Jurkat, Clone E6-1 (cell line): ENCODE measurements around the gene PIK3R6.

Source experiments
- DNase-seq: peaks from one replicate; pipeline ENCODE4 v3.0.0-alpha.2; 2011; ENCODE audit warnings: low read depth, low spot score
- H3K4me3 ChIP-seq: 2 replicates; pipeline ENCODE4 v1.5.1; 2011; ENCODE audit warnings: mild to moderate bottlenecking, low read length, control low read depth, moderate library complexity

PIK3R6 gene

DNA sequence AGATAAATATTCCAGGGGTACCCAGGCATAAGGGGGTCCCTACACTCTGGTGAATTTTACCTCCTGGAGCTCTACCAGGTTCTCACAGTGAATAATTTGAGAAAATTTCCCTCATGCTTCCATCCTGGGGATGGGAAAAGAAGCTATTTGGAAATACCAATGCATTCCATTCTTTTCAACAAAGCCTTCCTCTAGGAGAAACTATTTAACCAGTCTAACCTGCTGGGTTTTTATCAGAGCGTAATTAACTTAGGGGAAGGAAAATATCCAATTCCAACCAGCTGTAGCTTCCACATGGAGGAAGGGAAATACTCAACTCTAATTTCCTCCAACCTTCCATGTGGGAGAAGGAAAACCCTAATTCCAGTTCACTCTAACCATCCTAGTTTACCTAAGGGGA is 85.3 kb downstream of the PIK3R6 start:
- no peak for DNase-seq
- no peak overlapping the region for H3K4me3 ChIP-seq

DNA sequence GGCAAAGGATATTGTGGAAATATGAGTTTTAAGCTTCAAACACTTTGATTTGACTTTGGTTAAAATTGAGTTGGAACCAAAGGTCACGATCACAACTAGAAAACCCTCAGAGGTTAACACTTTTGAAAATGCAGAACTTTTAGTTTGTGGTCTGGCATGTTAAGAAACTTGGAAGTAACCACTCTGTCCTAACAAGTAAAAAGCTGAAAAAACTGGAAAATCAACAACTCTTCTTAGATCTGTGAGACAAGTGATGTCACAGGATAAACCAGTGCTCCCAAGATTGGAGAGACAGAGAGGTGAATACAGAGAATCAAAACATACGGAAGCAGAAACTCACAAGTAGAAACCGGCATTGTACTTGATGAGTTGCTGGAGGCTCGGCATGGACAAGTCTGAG is 85.7 kb downstream of the PIK3R6 start:
- no peak for DNase-seq
- no peak overlapping the region for H3K4me3 ChIP-seq

GRCh38 chr17:8776881-8777280 is 90.6 kb downstream of the PIK3R6 start:
- H3K4me3 ChIP-seq = no peak overlapping the region
- DNase-seq = no peak

DNA sequence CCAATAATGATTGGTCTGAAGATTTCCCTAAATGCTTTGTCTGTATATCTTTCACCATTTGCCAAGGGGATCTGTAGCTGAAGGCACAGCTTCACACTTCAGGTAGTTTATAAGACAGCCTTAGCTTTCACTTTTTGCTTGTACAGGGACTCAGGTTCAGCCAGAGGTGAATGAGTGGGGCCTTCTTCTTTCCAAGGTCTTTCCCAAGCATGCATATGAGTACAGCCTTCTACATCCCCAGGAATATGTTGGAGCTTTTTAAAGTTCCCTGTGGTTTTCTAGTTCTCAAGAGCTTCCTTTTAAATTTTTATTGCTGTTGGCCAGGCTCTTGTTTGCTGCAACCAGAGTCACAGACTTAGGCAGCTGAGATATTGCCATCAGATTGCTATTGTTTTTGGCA is 91.2 kb downstream of the PIK3R6 start:
- no peak for DNase-seq
- no peak overlapping the region for H3K4me3 ChIP-seq

DNA sequence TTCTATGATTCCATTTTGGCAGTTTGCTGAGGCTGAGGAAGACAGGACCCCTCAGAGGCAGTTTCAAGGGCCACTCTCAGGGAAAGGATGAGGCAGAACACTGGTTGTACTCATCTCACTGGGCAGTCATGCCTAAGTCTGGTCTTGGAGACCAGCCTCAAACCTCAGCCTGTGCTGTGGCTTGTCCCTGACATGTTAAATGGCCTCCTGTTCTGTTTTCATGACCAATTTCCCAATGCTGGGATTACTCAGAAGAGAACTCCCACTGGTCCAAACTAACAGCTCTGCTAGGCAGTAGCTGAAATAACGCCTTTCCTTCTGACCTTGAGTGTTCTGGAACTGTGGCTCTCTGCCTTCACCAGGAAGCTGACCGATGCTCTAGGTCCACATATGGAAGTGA is 100.7 kb downstream of the PIK3R6 start:
- no peak overlapping the region for H3K4me3 ChIP-seq
- DNase-seq = no peak

- DNase-seq = no peak
- no peak overlapping the region for H3K4me3 ChIP-seq
These were observed 105.5 kb downstream of the PIK3R6 start for GRCh38 chr17:8762012-8762411.

DNA sequence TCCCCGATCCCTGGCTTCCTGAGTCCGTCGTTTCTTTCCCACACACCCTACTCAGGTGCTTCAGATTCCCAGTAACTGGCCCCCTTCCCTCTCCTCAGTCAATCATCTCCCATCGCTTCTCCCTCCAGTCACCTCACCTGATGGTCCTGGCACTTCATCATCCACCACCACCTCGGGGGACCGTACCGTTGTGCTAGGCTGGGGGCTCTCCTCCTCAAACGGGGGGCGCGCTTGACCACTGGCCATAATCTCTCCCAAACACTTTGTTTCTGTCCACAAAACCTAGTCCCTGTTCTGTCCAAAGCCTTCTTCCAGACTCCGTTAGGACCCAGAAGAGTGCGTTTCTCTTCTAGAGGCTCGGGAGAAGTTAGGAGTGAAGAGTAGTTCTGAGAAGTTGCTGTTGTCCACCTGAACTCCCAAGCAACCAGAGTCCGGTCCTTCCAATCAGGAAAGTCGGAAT is 109.3 kb downstream of the PIK3R6 start, which contains the start of gene SPDYE4:
SPDYE4 (minus strand) TSS at position 410 of the 460 bp plus-strand sequence; CDS start at position 246, 164 bp downstream.
- no peak within 1 kb of the TSS for H3K4me3 ChIP-seq
- no peak for DNase-seq

DNA sequence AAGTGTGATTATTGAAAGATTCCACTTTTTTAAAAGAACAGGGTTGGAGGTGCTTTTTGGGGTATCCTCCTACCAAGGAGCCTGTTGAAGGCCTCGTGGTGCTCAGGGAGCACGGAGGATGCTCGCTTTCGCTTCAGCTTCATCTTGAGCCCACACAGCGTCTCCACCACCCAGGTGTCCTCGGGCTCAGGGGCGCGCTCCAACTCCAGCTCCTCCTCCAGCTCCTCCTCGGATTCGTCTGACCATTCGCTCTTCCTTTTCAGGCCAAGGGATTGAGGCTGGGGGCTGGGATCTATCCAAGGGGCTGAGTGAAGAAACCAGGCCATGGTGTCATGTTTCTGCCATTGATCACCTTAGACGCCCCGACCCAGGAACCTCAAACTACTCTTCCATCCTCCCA is 110.3 kb downstream of the PIK3R6 start:
- no peak overlapping the region for H3K4me3 ChIP-seq
- DNase-seq = no peak

GRCh38 chr17:8755590-8756255 is 111.8 kb downstream of the PIK3R6 start:
- no peak for DNase-seq
- no peak overlapping the region for H3K4me3 ChIP-seq

DNA sequence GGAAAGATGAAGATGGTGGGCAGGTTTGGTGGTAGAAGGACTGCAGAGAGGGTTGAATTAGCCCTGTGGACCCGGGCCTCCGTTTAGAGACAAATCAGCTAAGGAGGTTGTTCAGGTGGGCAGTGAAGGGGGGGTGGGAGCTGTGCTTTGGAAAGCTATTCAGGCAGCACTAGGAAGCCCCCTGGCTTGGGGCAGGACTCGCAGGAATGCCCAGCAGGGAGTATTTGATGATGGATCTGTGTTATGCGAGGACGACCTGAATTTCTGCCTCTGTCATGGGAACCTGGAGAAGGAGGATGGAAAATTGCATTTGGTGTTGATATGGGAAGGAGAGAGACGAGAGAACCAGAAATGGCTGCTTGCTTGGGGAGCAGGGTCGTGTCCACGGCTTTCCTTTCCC is 112.6 kb downstream of the PIK3R6 start:
- H3K4me3 ChIP-seq = no peak overlapping the region
- no peak for DNase-seq

DNA sequence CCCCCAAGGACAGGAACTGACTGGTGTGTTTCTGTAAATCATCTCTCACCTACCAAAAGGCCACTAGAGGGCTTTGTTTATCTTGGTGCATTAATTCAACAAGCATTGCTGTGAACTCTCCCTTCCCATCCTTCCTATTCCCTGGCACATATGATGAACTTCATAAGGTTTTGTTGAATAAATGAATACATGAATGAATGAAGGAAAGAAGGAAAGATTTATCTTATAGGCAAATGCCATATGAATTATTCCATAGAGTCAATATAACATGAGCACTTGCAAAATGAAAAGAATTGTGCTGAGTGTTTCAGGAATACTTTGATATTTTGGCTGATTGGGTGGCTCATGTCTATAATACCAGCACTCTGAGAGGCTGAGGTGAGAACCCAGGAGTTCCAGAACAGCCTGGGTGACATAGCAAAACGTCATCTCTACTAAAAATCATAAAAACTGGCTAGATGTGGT is 113.5 kb downstream of the PIK3R6 start:
- no peak overlapping the region for H3K4me3 ChIP-seq
- peak; percentile 49 for DNase-seq

- no peak overlapping the region for H3K4me3 ChIP-seq
- no peak for DNase-seq
These were observed 114.1 kb downstream of the PIK3R6 start for GRCh38 chr17:8753136-8753975.
